Measurements from ENCODE around the gene NLGN4X.

The NLGN4X gene

GRCh38 chrX:6228720-6229119, at the start of gene NLGN4X:
TSS of gene NLGN4X (minus strand) at chrX:6228867. CDS start at chrX:6151466, 77,401 bp downstream.
- ATAC-seq, result no peak

DNA sequence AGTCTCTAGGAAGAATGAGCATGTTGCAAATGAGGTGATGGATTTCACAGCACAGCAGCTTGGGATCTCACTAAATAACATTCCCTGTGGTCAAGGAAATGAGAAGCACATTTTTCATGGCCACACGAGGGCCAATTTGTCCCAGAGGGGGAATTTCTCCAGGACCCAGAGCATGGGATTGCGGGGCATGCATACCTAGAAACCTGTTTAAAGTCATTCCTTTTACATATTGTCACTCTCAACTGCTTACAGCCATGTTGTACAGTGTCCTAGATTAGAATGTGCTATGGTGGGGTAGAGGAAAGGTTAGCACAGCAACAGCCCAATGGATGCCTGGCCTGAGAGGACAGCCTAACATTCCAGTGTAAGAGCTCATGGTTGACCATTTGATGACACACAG, 37.4 kb upstream of the NLGN4X start:
- ATAC-seq, result no peak

DNA sequence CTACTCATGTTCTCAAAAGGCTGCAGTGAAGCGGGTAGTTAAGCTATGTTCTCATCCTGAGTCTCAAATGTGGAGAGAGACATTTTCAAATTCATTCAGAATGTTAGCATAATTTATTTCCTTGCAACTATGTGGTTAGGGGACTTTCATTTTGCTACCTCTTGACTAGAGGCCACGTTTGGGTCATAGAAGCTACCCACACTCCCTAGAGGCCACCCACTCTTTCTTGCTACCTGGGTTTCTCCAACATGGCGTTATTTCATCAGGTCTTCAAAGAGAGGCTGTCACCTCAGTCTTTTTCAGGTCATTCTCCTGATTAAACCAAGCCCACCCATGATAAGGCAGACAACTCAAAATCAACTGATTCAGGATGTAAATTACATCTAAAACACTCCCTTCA, 34.3 kb upstream of the NLGN4X start:
- no peak for ATAC-seq

- ATAC-seq, result no peak
Observed at GRCh38 chrX:6257025-6257424, 28.4 kb upstream of the NLGN4X start.

- no peak for ATAC-seq
Observed at GRCh38 chrX:6244666-6245065, 16.0 kb upstream of the NLGN4X start.

DNA sequence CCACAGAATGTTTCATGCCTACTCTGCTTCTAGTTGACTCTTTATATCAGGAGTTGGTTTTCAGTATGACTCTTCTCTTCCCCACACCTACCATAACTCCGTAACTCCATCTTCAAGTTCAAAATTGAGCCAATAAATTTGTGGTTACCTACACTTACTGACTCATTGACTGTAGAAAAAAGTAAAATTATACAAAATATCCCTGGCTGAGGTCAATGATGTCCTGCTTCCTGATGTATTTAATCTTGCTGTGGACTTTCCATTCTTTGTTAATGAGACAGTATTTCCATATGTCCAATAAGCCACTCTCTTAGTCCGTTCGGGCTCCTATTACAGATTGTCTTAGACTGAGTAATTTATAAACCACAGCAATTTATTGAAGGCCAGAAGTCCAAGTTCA, 9.9 kb upstream of the NLGN4X start:
- no peak for ATAC-seq

DNA sequence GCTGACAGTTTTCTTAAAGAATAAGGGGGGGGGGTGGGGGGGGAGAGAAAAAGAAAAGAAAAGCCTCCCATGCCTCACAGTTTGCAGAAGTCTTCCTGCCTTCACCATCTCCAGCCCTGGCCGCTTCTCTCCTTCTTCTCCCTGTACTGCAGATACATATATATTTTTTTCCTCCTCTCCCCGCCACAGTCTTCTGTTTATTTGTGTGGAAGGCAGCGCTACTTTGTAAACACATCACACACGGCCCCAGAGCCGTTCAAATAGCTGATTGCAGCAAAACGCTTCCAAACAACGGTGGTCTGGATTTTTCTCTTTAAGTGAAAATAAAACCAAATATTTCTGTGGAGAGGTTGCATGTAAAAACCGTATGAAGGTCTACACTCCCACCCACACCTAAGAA, 732 bp downstream of the NLGN4X start:
- no peak for ATAC-seq

DNA sequence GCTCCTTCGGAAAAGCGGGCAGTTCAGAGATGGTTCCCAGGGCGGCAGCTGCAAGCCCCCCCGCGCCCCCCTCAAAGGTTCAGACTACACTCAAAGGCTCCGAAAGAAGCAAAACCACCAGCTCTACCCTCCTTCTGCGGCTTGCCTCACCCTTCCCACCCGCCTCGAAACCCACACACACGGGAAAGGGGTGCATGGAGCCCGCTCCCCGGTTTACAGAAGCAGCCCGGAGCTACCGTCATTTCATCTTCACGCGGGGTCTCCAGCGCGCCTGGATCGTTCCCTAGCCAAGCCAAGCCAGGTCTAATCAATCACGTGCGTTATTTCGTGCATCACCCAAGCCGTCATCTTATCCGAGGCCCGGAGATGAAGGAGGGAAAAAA, 1.2 kb downstream of the NLGN4X start:
- ATAC-seq, result no peak

GRCh38 chrX:6226596-6227452, 1.8 kb downstream of the NLGN4X start:
- no peak for ATAC-seq

DNA sequence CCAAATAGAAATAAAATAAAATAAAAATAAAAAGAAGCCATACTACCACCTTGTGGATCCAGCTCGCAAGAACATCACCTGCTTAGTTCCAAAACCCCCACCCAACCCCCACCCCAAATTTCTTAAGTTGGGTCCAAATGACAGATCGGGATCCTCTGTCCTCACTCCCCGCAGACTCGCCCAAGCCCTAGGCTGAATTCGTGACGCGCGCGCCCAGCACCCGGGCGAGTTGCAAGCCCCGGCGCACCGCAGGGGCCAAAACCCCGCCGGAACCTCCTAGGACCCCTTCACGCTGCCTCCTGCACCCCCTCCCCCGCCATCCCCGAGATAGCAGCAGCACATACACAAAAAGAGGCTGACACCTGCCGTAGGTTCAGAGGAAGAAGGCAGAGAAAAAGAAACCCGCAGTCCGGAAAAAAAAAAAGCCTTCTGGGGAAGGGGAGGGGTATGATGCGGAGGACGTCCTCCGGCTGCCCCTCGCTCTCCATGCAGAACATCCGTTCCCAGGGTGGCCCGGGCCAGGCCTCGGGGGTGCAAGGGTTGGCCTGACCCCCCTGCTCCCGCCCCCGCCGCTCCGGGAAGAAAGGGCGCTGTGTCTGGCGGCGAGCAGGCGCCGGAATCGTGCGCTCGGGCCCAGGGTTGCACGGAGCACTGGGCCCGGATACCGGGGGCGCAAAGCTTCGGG, 2.6 kb downstream of the NLGN4X start:
- no peak for ATAC-seq

GRCh38 chrX:6225288-6225910, 3.3 kb downstream of the NLGN4X start:
- no peak for ATAC-seq

- no peak for ATAC-seq
Observed at GRCh38 chrX:6223516-6223915, 5.2 kb downstream of the NLGN4X start.

DNA sequence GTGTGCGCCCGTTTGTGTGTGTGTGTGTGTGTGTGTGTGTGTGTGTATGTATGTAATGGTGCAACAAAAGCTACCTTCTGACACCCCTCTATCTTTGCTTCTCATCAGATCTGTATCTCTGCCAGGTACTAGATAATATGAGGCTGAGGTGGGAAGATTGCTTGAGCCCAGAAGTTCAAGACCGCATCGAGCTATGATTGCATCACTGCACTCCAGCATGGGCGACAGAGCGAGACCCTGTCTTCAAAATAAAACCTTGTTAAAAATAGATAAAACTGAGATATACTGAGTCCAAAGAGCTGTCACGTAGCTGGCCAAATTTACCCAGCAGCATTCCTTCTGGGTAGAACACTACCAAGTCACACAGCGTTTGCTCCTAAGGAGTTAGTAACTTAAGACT, 18.4 kb downstream of the NLGN4X start:
- no peak for ATAC-seq

- ATAC-seq, result no peak
Observed at GRCh38 chrX:6203462-6204215, 25.0 kb downstream of the NLGN4X start.

DNA sequence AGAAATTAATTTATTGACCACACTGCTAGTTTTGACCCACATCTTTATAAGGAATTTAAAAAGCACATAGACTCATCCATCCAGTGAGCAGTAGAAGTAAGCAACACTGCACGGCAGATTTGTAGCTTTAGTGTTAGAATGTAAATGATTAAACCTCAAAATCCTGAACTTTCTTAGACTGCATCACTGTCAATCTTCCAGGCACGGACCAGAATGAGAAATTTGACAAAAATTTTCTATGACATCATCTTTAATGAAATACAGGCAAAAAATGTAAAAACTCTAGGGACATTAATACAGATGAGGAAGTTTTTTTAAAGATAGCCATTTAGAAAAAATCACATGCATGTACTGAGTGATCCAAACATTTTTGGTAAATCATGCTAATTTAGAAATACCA, 29.2 kb downstream of the NLGN4X start:
- no peak for ATAC-seq

- no peak for ATAC-seq
Observed at GRCh38 chrX:6187256-6187655, 41.4 kb downstream of the NLGN4X start.

DNA sequence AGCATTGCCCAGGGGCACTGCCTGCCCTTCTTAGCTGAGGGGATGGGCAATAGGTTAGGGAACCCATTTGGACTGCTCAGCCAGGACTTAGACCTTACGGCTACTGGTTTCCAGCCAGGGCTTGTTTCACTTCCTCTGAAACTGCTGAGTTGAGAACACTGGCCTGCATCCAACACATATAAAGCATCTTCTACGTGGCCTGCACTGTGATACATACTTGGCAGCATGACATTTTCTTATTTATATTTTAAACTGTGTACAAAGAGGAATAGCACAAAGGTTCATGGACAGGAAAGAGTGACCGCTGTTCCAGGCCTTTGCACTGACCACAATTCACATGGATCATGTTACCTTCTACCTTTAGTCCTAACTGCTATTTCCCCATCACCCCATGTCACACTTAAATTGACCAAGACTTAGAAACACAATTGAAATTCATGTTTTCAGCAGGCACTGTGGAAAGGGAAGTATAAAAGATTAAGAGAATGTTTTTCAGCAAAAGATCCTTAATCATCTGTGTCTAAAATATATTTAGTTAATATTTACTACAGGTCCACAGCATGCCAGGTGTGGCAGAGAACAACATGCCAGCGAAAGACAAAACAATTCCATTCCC, 43.7 kb downstream of the NLGN4X start:
- no peak for ATAC-seq

DNA sequence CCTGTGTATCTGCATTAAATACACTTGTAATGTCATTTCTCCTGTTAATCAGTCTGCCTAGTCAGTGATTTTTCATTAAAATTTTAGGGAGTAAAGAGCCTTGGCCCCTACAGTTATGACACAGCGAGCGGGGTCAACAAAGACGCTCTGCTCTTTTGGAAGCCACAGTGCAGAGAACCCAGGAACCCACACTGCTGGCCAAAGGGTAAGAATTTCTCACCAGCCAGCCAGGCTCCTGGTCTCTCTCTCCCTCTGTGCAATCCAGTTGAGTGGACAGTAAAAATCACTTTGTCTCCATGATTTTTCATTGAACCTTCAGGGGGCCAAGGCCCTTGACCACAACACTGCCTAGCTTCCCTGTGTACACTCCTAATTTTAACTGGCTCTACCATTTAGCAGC, 52.8 kb downstream of the NLGN4X start:
- ATAC-seq, result no peak

DNA sequence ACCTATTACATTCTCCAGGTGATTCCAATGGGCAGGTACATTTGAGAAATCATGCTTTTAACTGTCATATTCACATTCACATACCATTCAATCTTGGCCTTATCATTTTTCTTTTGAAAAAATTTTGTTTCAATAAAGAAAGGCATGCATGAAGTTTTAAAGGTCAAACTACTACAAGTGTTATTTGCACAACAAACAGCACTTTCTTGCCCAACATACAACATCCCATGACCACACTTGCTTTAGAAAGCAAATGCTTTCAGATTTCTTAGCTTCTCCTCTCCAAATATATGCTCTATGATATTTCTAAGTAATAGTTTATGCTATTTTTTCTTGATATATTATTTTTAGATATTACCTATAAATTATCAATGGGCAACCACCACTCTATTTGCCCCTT, 58.2 kb downstream of the NLGN4X start:
- no peak for ATAC-seq

- ATAC-seq, result no peak
Observed at GRCh38 chrX:6169407-6169806, 59.3 kb downstream of the NLGN4X start.

DNA sequence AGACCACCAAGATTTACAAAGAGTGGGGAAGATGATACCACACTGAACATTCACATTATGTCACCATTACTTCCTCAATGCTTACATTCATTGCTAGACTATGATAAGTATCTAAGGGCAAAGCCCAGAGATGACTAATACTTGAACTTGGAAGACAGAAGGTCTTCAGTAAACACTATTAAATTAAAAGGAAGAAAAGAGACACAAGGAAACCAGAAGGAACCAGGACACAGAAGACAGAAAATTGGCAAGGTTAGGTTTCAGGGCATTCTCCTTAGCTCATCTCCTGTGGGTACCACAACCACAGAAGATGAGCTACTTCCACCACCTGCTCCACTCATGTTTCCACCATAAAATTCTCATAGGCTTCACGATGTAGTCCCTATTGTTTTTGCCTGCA, 64.9 kb downstream of the NLGN4X start:
- ATAC-seq, result no peak

DNA sequence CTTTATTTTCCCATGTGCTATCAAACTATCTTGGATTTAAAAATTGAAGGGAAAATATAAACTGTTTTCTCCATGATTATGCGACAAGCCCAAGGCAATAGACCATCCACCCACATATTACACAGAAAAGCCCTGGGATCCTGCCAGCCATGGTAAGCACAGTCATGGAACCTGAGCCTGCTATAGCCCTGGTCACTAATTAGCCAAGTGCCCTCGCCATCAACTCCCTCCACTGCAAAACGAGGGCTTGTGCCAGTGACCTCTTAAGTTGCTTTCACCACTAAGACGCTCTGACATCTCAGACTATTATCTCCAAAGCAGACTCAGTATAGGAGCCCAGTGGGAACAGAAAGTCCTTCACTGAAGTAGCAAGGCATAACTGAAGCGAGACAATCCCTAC, 69.2 kb downstream of the NLGN4X start:
- no peak for ATAC-seq

DNA sequence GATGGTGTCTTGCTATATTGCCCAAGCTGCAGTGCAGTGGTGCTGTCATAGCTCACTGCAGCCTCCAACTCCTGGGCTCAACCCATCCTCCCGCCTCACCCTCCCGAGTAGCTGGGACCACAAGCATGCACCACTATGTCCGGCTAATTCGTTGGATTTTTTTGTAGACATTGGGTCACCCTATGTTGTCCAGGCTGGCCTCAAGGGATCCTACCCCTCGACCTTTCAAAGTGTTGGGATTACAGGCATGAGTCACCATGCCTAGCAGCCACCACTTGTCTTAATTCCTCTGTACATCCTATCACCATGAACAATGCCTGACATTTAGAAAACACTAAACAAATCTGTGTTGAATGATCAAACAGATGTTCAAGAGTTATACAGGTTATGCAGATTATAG, 76.7 kb downstream of the NLGN4X start:
- ATAC-seq, result no peak

Measured in activated CD4-positive, CD25-positive, alpha-beta regulatory T cell treated with anti-CD3 and anti-CD28 coated beads, Interleukin-2, amount 50 U/mL, for 24 hours (primary cell).